LoVo (cell line): Measurements from ENCODE around the gene INSR.
"Not testable (repeated sequence)": the region's sequence is repeated elsewhere in the genome, so short reads cannot be mapped to it uniquely, and the experiment has no call there.

Source experiments
- DNase-seq: peaks from one replicate; pipeline ENCODE4 v3.0.0-alpha.2; 2016; ENCODE audit warnings: low spot score

INSR gene

DNA sequence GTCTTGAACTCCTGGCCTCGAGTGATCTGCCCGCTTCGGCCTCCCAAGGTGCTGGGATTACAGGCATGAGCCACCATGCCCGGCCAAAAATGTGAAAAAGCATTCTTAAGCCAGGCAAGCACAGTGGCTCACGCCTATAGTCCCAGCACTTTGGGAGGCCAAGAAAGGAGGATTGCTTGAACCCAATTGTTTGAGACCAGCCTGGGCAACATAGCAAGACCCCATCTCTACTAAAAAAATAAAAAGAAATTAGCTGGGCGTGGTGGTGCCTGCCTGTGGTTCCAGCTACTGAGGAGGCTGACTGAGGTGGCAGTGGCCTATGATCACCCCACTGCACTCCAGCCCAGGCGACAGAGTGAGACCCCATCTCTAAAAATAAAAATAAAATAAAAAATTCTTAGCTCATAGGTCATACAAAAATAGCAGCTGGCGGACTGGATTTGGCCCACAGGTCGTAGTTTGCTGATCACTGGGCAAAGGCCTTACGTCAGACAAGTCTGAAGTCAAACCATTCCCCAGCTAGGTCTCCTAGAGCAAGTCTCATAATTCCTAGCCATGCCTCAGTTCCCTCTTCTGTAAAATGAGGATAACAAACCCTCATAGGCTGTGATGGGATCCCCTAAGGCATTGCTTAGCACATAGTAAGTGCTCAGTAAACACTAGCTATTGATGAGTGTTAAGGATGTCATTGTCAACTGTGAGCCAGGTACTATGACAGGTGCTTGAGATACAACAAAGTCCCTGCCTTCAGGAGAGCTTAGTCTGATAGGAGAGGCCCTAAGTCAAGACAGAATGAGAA is 36.0 kb downstream of the INSR start:
- no peak for DNase-seq

GRCh38 chr19:7257148-7258040 is 36.8 kb downstream of the INSR start:
- DNase-seq: peak; percentile 24

- no peak for DNase-seq
Measured at GRCh38 chr19:7255631-7256030, 38.6 kb downstream of the INSR start.

- no peak for DNase-seq
Measured at GRCh38 chr19:7255119-7255518, 39.1 kb downstream of the INSR start.

DNA sequence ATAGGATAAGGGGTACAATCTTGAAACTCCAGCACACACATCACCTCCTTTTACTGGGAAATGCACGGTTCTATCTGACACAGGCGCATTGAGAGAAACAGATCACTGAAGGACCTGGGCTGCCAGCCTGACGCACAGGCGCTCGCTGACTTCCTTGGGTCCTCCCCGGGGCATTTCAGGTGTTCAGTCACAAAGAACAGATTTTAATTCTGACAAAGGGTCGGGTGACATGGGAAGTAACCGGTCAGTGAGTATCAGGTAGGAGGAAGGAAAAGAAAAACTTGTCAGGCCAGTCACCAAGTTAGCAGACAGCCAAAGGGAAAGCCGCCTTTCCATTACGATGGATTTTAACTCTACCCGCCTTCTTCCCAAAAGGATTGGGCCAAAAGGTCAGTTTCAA is 39.6 kb downstream of the INSR start:
- DNase-seq: no peak

DNA sequence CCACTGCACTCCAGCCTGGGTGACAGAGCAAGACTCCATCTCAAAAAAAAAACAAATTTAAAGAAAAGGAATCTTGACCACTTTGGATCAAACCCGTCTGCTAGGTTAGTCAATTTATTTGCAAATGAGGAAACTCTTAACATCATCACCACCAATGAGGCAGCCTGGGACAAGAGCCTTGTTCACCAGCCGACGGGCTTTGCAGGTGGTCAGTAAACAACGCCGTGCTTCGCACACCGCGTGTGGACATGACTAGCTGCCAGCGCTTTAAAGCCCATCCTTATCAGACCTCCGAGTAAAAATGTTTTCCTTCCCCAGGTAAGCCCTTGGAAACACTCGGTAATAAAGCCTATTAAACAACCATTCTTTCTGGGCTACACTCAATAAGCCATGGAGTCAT is 41.9 kb downstream of the INSR start:
- DNase-seq: no peak

- no peak for DNase-seq
Measured at GRCh38 chr19:7251494-7251893, 42.7 kb downstream of the INSR start.

- DNase-seq: no peak
Measured at GRCh38 chr19:7250951-7251350, 43.3 kb downstream of the INSR start.

GRCh38 chr19:7250057-7250596 is 44.1 kb downstream of the INSR start:
- no peak for DNase-seq

DNA sequence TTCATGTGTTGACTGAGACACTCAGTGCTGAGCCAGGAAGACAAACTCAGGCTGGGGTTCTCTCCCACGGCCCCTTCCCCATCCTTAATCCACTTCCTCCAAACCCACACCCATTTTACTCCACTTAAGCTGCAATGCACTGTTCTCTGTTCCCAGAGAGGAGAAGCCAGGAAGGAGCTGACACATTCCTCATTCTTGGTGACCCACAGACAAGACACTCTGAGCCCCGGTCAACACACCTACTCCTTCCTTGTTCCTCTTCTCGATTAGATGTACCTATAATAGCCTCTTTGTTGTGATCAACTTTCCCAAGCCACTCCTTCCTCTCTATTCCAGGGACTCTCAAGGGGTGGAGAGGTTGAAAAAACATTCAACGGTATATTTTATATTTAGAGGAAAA is 47.1 kb downstream of the INSR start:
- no peak for DNase-seq

DNA sequence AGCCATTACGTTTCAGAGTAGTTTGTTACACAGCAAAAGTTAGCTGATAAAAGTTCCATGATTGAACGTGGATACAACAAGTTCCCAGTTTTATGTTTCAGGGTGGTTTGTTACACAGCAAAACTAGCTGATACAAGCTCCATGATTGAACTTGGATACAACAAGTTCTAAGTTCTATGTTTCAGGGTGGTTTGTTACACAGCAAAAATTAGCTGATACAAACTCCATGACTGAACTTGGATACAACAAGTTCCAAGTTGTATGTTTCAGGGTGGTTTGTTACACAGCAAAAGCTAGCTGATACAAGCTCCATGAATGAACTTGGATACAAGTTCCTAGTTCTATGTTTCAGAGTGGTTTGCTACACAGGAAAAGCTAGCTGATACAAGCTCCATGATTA is 47.6 kb downstream of the INSR start:
- DNase-seq: no peak

DNA sequence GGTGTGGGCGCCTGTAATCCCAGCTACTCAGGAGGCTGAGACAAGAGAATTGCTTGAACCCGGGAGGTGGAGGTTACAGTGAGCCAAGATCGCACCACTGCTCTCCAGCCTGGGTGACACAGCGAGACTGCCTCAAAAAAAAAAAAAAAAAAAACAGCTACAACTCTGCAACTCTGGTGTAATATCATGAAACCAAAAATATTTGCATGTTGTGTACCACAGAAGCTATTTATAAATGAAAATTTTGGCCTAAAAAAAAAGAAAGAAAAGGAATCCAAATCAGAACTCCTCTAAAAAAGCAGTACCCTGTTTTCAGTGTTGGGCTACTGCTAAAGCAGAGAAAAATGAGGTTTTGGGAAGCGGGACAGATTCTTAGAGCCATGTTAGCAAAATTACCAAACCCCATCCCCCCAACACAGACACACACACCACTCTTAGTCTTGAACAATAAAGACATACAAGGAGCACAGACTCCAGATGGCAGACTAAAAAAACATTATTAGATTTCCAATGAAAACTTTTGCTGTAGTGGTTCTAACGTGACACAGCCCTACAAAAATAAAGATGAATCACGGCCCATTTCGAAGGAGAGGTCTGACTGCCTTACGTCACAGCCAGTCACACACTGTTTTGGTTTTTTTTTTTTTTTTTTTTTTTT is 51.5 kb downstream of the INSR start:
- no peak for DNase-seq

GRCh38 chr19:7238051-7238450 is 56.2 kb downstream of the INSR start:
- no peak for DNase-seq

DNA sequence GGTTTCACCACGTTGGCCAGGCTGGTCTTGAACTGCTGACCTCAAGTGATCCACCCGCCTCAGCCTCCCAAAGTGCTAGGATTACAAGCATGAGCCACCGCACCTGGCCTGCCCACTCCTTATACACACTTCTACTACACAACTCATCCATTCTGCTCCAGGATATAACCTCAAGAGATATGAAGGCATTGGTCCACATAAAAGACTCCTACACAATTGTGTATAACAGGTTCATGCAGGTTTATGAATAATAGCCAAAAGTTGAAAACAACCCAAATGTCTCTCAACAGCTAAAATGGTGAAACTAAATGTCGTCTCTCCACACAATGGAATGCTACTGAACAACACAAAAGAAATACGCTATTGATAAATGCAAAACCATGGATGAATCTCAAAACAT is 58.1 kb downstream of the INSR start:
- no peak for DNase-seq

- no peak for DNase-seq
Measured at GRCh38 chr19:7230826-7231225, 63.4 kb downstream of the INSR start.

- no peak for DNase-seq
Measured at GRCh38 chr19:7229735-7230134, 64.5 kb downstream of the INSR start.

GRCh38 chr19:7228935-7229541 is 65.2 kb downstream of the INSR start:
- no peak for DNase-seq

DNA sequence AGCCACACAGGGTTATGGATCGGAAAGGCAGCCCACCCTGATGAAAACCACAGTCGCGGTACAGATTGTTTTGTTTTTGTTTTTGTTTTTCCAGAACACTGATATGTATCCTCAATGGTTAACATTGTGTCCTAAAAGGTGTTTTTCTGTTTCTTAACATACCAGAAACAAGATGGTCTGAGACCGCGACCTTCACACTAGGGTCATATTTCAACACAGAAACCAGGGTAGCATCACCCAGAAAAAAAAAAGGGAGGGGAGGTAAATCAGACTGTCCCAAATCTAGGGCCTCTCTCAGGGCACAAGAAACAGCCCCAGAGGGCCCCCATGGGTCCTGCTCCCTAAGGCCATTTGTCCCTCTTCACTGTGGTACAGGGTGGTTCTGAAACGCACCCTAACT is 66.5 kb downstream of the INSR start:
- DNase-seq: no peak

GRCh38 chr19:7227149-7227548 is 67.1 kb downstream of the INSR start:
- DNase-seq: not testable (repeated sequence)

- DNase-seq: no peak
Measured at GRCh38 chr19:7226739-7227138, 67.5 kb downstream of the INSR start.

DNA sequence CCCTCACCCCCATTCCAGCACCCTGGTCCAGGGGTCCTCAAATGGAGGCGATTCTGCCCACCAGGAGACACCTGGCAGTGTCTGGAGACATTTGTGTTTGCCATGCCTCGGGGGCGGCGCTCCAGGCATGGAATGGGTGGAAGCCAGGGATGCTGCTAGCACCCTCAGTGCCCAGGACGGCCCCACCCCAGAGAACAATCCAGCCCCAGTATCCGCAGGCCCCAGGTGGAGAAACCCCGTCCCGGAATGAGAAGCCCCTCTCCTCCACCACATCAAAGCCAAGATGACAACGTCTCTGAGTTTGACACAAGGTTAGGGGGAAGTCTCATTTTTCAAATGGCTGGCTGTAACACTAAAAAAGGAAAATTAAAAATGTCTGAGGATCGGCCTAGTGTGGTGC is 68.5 kb downstream of the INSR start:
- DNase-seq: no peak

DNA sequence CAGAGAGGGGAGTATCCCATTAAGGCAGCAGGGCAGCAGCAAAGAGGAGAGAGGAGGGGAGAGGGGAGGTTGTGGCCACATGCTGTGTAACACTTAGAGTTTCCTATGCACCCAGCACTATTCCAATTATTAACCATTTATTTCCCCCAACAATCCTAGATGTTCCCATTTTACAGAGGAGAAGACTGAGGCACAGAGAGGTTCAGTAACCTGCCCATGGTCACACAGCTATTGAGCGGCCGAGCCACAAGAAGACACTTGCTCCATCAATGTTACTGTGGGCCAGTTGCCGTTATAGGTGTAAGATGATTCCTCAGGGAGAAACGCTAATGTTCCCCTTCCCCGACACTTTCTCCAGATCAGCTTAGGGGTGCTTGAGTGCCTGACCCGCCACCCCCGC is 69.2 kb downstream of the INSR start:
- no peak for DNase-seq
